Left cardiac atrium (tissue), 4 donors: ENCODE measurements around the gene AGMO. TPM values are rescaled to one million over a fixed set of nuclear protein-coding genes. Genes with fewer than 3 reads are reported as not detected.

Source experiments
- ATAC-seq, 2 donors: fragments of 200-7000 bp; cut with Tn5 transposase; one replicate each; pipeline ENCODE4 v1.9.1; 2020; ENCODE audit warnings: mild to moderate bottlenecking in 2 of 2, moderate library complexity in 2 of 2
- DNase-seq: peaks from one replicate; pipeline ENCODE4 v3.0.0-alpha.2; 2020
- intact Hi-C, 2 donors: fragments of 100-400 bp; cut with DNase I; formaldehyde crosslinking; loops; one replicate each; pipeline versions ENCODE4 v1.14.1 to v1.15.1; 2022 to 2023
- total RNA-seq, 2 donors: library from RNA; stranded (reverse); fragmentation: NEBNext Ultra II Directional; extraction: Animal tissue kit (Norgen Biotek cat#: 25700); gene quantifications; one replicate each; pipeline ENCODE4 v1.2.1, GENCODE V29; 2021
- donor health status: DM: no; HTN: yes; CAD: no.
- donor health status: DM: no; HTN: yes; CAD: no; lungs with severe emphysema.
- donor health status: DM: yes; HTN: yes; CAD: no.
- donor health status: Dilated cardiomyopathy.

The AGMO gene
- total RNA-seq, 2 donors from 2014 or later = 0.55 to 0.62 TPM

GRCh38 chr7:15204421-15204820 lies 357.4 kb downstream of the AGMO start:
- ATAC-seq (no peak), DNase-seq (no peak)
- intact Hi-C loops = no loop called here

GRCh38 chr7:15199482-15199881 lies 362.3 kb downstream of the AGMO start:
- no peak for ATAC-seq
- no peak for DNase-seq
- intact Hi-C loops = no loop called here

- no peak for DNase-seq
- intact Hi-C loops = no loop called here
These were observed 364.5 kb downstream of the AGMO start for GRCh38 chr7:15197042-15197977.

GRCh38 chr7:15178065-15178464 lies 383.8 kb downstream of the AGMO start:
- ATAC-seq = no peak
- intact Hi-C loops = no loop called here
- no peak for DNase-seq

More at GRCh38 chr7:15197042-15197977, 364.5 kb downstream of the AGMO start:
- ATAC-seq = no peak

- ATAC-seq (no peak), DNase-seq (no peak)
- intact Hi-C loops = no loop called here
These were observed 385.7 kb downstream of the AGMO start for GRCh38 chr7:15176089-15176488.

GRCh38 chr7:15175152-15175551 lies 386.7 kb downstream of the AGMO start:
- DNase-seq (no peak), ATAC-seq (no peak)
- intact Hi-C loops = no loop called here

GRCh38 chr7:15174485-15174884 lies 387.3 kb downstream of the AGMO start:
- intact Hi-C loops = no loop called here
- DNase-seq = no peak
- no peak for ATAC-seq

- intact Hi-C loops = no loop called here
- DNase-seq (no peak), ATAC-seq (no peak)
These were observed 393.3 kb downstream of the AGMO start for GRCh38 chr7:15168489-15168888.

GRCh38 chr7:15167912-15168311 lies 393.9 kb downstream of the AGMO start:
- no peak for DNase-seq
- intact Hi-C loops = no loop called here
- no peak for ATAC-seq

GRCh38 chr7:15166620-15167019 lies 395.2 kb downstream of the AGMO start:
- intact Hi-C loops = no loop called here
- DNase-seq (no peak), ATAC-seq (peak in 1 of 2 donors; percentile 63)

- DNase-seq (no peak), ATAC-seq (no peak)
- intact Hi-C loops = no loop called here
These were observed 402.6 kb downstream of the AGMO start for GRCh38 chr7:15159261-15159660.

- no peak for ATAC-seq
- DNase-seq = no peak
- intact Hi-C loops = no loop called here
These were observed 403.5 kb downstream of the AGMO start for GRCh38 chr7:15158141-15158810.

Other genes starting within 250 kb of the AGMO start
- 10 to 100 TPM in 1 of 2 donors, 1 to 10 TPM in 1; 6.3 to 12.9 TPM for gene MEOX2, start 124.7 kb upstream of the AGMO start, total RNA-seq